HK-2 (cell line): ENCODE results near the gene MARS2.
"Not testable (repeated sequence)": the region's sequence is repeated elsewhere in the genome, so short reads cannot be mapped to it uniquely, and the experiment has no call there.

Source experiments
- DNase-seq: peaks from one replicate; pipeline ENCODE4 v3.0.0-alpha.2; 2018; ENCODE audit not compliant: unreplicated experiment

The MARS2 gene

DNA sequence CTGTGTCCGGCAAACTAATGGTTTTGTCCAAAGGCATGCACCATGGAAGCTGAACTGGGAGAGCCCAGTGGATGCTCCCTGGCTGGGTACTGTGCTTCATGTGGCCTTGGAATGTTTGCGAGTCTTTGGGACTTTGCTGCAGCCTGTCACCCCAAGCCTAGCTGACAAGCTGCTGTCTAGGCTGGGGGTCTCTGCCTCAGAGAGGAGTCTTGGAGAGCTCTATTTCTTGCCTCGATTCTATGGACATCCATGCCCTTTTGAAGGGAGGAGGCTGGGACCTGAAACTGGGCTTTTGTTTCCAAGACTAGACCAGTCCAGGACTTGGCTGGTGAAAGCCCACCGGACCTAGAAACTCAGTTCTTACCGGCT, 1.7 kb downstream of the MARS2 start:
- DNase-seq = peak; percentile 22

DNA sequence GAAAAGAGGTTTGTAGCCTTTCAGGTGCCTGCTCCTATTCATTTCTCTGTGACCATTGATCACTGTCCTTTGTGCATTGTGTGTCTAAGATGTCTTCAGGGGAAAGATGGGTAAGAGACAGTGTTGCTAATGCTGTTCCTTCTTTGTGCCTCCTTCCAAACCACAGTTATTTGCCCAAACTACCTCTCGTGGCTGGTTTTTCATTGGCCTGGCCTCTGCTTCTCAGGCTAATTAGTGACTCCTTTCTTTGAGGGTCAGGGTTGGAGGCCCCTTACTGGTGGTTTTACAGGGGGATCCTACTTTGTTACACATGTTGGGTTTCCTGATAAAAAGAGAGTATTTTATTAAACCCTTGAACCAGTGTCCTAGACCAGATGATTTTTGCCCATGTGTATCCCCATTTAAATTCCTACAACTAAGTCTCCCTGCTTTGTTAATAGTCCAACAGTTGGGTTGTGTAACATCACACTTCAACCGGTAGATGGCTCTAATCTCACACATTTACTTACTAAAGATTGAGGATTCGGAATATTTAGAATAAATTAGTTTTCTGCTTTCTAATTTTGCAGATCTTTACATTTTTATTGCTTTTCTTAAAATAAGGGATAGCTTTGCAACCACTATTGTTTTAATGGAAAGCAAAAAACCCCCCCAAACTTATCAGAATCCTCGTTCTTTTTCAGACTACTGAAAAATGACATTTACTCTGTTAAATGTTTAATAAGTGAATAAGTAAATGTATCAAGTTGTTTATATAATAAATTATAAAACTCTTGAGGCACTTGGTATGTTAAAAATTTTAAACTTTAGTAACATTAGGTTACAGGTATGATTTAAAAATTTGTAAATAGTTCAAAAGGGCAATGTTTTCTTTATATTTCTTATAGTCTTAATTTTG, 2.4 kb downstream of the MARS2 start:
- DNase-seq = peak; percentile 7

DNA sequence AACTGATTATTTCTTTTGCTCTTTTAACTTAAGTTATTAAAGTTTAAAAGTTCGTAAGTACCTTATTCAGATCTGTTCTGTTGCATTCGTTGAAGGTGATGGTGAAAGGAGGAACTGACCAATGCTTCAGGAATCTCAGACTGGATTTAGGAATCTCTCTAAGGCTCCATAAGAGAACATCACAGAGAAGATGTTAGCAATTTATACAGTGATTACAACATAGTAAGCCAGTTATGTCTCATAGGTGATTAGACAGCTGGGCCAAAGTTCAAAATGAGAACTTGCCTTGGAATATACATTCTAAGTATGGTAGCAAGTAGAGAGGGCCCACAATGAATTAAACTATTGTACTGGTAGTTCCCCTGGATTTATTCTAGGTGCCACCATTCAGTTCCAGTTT, 3.2 kb downstream of the MARS2 start:
- DNase-seq = no peak

DNA sequence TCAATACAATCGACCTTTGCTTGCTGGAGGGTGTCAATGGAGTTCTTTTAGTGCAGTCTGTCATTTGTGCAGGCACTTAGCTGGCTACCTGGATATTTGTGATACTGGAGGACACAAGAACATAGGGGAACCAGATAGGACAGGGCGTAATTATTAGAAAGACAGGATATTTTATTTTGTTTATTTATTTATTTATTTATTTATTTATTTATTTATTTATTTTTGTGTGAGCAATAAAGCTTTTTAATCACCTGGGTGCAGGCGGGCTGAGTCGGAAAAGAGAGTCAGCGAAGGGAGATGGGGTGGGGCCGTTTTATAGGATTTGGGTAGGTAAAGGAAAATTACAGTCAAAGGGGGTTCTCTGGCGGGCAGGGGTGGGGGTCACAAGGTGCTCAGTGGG, 4.0 kb downstream of the MARS2 start:
- not testable (repeated sequence) for DNase-seq

DNA sequence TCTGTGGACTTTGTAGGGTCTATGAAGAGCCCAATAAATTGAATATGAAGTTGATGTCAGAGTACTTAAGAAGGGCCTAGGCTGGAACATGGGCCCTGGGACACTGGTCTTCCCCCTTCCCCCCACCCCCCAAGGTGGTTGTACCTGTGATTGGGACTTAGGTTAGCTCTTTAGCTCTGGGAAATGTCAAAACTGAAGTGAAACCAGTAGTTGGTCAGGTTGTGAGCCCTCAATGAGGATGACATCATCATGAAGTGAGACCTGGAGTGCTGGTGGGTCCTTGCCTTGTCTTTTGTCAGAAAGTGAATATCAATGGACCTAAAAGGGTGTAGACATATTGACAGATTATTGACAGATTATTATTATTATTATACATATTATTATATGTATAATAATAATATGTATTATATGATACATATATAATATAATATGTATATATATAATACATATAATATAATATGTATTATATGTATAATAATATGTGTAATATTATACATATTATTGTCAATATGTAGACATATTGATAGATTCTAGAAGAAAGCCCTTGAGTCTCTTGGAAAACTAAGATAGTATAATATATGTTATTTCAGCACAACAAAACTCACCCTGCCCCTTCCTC, 5.4 kb downstream of the MARS2 start:
- no peak for DNase-seq

DNA sequence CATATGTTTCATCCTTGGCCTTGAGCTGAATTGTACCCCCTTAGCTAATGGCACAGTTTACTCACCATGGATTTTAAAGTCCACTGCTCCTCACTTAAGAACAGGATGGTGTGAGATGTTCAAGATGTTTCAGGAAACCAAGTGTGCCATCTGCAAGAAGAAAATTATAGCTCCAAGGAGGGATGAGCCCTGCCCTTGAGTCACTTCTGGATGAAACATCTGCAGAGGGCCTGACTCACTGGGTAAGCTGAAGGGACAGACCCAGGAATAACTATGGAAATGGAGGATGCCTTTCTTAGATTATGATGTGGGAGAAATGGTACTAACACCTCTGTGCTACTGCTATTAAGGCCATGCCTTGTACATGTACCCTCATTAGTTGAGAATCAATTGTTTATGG, 6.4 kb downstream of the MARS2 start:
- DNase-seq = no peak

DNA sequence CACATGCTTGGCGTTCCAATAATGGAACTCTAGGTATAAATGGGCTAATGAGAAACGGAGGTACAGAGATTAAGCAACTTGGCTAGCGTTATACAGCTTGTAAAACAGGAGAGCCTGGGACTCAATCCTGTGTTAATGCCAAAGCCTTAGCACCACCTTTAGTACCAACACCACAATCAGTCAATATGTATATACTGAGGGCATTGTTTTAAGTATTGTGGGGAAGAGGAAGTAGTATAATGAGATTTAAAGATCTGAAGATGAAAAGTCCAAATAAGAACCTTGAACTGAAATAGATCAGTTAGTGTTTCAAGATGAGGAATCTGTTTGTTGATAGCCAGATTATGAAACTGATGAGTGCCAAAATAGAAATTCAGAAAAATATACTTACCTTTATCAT, 8.1 kb downstream of the MARS2 start:
- DNase-seq = no peak

DNA sequence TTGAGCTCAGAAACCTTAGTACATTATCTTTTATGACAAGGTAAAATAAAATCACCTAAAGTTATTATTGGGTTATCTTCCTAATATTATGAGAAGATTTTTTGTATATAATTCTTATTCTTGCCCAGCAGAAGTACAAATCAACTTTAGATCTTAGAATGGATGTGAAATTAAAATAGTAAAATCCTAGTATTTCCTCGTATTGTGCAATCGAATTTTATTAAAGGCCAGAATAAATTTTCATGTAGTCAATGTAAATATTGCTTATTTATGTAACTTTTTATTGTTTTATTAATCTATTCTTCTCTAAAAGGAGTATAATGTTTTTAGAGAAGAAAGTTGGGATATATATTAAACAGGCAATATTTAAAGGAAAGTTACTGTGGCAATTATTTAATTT, 12.7 kb downstream of the MARS2 start:
- no peak for DNase-seq

DNA sequence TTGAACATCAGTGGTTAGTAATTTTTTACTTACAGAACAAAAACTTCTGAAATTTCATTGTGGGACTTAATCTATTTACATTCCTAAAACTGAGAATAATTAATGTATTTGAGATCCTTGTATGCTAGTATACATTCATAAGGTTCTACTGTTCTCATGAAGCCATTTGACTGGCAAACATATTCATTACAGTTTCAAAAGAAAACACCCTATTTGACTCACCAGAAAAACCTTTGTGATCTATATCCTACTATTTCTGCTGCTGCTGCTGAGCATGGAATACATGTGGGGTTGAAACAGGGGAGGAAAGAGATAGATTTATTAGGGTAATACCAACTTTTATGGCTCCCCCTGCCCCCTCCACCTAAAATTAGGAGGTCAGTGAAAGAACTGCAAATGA, 21.8 kb downstream of the MARS2 start:
- no peak for DNase-seq

DNA sequence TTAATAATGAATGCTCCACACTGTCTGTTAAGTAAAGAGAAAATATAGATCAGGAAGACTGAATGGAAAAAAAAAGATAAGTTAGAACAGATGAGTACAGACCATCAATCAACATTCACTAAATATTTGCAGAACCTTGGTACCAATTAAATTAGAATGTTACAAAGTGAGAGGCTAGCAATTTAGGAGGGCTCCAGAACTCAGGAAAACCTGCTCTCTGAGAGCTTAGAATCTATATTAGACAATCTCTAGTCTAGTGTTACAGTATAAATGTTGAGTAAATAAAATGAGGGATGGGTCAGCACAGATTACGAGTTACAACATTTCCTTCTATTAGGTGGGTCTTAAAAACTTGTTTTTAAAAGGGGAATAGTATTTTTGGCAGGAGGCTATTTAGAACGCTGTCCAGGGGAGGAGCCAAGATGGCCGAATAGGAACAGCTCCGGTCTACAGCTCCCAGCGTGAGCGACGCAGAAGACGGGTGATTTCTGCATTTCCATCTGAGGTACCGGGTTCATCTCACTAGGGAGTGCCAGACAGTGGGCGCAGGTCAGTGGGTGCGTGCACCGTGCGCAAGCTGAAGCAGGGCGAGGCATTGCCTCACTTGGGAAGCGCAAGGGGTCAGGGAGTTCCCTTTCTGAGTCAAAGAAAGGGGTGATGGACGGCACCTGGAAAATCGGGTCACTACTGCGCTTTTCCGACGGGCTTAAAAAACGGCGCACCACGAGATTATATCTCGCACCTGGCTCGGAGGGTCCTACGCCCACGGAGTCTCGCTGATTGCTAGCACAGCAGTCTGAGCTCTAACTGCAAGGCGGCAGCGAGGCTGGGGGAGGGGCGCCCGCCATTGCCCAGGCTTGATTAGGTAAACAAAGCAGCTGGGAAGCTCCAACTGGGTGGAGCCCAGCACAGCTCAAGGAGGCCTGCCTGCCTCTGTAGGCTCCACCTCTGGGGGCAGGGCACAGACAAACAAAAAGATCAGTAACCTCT, 23.7 kb downstream of the MARS2 start:
- DNase-seq = not testable (repeated sequence)

DNA sequence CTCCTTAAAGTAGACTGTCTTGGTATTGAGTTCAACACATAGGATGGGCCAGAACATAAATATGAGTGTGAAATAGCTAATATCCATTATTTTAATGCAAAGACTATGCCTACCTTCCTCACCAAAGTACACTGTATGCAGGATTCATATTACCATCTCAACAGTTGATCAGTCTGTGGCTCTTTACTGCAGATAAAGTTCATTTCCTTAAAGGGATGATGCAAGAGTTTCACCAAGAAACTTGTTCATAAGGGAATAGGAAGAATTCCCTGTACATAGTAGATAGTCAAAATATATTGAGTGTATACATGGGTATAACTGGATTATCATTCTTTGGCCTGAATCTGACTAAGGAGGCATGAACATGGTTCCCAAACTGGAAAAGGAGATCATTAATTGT, 35.0 kb downstream of the MARS2 start:
- DNase-seq = no peak
